NCI-H1436 (cell line): ENCODE data around the gene UBL4A.

Source experiments
- DNase-seq: peaks from one replicate; lab custom pipeline; 2025; lab: John Stamatoyannopoulos, UW

UBL4A gene

GRCh38 chrX:154486396-154487207, at the start of gene UBL4A:
UBL4A (minus strand) TSS chrX:154486615; CDS start chrX:154486584, 31 bp downstream.
- DNase-seq = peak; percentile 62

GRCh38 chrX:154535892-154536291, 49.5 kb upstream of the UBL4A start:
- DNase-seq = no peak

GRCh38 chrX:154534526-154535322, 48.3 kb upstream of the UBL4A start:
- peak; percentile 89 for DNase-seq

GRCh38 chrX:154532690-154533089, 46.3 kb upstream of the UBL4A start:
- DNase-seq = no peak

GRCh38 chrX:154531626-154532025, 45.2 kb upstream of the UBL4A start:
- no peak for DNase-seq

GRCh38 chrX:154530286-154530685, 43.9 kb upstream of the UBL4A start:
- DNase-seq = no peak

- no peak for DNase-seq
These were observed 42.8 kb upstream of the UBL4A start for GRCh38 chrX:154529206-154529612.

GRCh38 chrX:154526901-154527675, 40.7 kb upstream of the UBL4A start:
- DNase-seq = peak; percentile 77

GRCh38 chrX:154525606-154526490, 39.4 kb upstream of the UBL4A start:
- no peak for DNase-seq

GRCh38 chrX:154519389-154519788, 33.0 kb upstream of the UBL4A start:
- no peak for DNase-seq

- DNase-seq = no peak
These were observed 30.8 kb upstream of the UBL4A start for GRCh38 chrX:154517101-154517781.

- no peak for DNase-seq
These were observed 30.3 kb upstream of the UBL4A start for GRCh38 chrX:154516656-154517100.

GRCh38 chrX:154515966-154516655, 29.7 kb upstream of the UBL4A start, which contains the start of gene FAM3A:
FAM3A (minus strand) TSS chrX:154516232; CDS start chrX:154515772, 460 bp downstream.
- peak; percentile 91 for DNase-seq

- DNase-seq = no peak
These were observed 28.9 kb upstream of the UBL4A start for GRCh38 chrX:154515090-154515965.

- no peak for DNase-seq
These were observed 27.3 kb upstream of the UBL4A start for GRCh38 chrX:154513716-154514115.

- DNase-seq = no peak
These were observed 26.6 kb upstream of the UBL4A start for GRCh38 chrX:154512879-154513553.

GRCh38 chrX:154511761-154512160, 25.3 kb upstream of the UBL4A start:
- no peak for DNase-seq

GRCh38 chrX:154509455-154509854, 23.0 kb upstream of the UBL4A start:
- no peak for DNase-seq
